Epithelial cell of esophagus (primary cell): ENCODE measurements around the gene VAV1.
A peak's percentile ranks its signal among the peaks of the same experiment; 100 is the strongest.

ENCODE experiments used
- DNase-seq: peaks from one replicate; pipeline ENCODE4 v3.0.0; 2010; ENCODE audit warnings: low read depth
- H3K4me3 ChIP-seq: 2 replicates; pipeline ENCODE4 v1.5.1; 2011; ENCODE audit warnings: mild to moderate bottlenecking, low read length, control low read depth
- TF ChIP-seq, protein P1 (sequence below): IDR thresholded peaks from 2 replicates; pipeline ENCODE4 v1.5.1; 2011; ENCODE audit warnings: low read depth, mild to moderate bottlenecking, low read length, control low read depth, inconsistent platforms; ENCODE audit not compliant: insufficient read depth; ENCODE audit errors: missing control alignments

VAV1 gene

DNA sequence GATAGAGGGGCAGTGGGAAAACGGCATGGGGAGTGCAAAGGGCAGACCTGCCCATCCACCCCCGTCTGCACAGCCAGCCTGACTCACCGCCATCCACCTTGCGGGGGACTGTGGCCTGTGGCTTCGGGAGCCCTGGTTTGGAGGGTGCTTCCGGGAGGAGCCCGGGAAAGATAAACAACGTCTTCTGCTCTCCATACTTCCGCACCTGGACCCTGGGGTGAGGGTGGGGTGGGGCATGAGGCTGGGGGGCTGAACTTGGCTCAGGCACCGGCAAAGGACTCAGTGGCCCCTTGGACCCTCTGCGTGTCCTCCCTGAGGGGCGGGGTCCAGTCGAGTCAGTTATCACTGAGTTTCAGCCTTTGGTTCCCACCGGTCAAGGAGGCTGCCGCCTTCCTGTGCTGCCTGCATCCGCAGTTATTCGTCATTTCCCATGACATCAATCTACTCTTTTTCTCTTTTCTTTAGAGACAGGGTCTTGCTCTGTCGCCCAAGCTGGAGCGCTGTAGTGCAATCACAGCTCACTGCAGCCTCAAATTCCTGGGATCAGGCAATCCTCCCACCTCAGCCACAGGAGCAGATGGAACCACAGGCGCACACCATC is 38.3 kb upstream of the VAV1 start:
- no peak for DNase-seq
- TF ChIP-seq, protein P1, sequence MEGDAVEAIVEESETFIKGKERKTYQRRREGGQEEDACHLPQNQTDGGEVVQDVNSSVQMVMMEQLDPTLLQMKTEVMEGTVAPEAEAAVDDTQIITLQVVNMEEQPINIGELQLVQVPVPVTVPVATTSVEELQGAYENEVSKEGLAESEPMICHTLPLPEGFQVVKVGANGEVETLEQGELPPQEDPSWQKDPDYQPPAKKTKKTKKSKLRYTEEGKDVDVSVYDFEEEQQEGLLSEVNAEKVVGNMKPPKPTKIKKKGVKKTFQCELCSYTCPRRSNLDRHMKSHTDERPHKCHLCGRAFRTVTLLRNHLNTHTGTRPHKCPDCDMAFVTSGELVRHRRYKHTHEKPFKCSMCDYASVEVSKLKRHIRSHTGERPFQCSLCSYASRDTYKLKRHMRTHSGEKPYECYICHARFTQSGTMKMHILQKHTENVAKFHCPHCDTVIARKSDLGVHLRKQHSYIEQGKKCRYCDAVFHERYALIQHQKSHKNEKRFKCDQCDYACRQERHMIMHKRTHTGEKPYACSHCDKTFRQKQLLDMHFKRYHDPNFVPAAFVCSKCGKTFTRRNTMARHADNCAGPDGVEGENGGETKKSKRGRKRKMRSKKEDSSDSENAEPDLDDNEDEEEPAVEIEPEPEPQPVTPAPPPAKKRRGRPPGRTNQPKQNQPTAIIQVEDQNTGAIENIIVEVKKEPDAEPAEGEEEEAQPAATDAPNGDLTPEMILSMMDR = no peak
- no peak overlapping the region for H3K4me3 ChIP-seq

DNA sequence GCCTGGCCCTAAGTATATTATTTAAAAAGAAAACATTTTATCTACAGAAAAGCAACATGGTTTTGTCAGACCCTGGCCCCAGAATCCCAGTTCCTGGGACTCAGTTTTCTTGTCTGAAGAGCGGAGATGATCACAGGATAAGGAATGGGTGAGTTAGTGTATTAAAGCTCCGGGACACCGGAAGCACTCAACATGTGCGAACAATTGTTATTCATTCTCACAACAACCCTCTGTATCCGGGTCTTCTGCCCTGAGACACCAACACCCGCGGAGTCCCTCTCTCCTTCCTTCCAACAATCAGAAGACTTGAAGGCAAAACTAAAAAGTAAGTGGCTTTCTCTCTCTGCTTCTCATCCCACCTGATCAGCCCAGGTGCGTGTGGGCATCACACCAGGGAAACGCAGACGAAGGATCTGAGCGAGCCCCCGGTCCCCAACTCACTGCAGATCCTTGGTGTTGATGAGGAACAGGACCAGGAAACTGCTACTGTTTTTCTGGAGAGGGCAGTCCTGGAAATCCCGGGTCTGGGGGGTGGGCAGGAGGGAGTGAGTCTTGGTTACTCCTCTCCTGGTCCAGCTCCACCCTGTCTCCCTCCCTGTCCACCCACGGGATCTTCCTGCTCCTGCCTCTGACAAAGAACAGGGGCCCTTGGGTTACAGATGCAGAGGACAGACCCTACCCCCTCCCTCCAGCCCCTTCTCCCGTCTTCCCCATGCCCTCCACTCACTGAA is 37.2 kb upstream of the VAV1 start:
- TF ChIP-seq, protein P1 = no peak
- DNase-seq = no peak
- no peak overlapping the region for H3K4me3 ChIP-seq

DNA sequence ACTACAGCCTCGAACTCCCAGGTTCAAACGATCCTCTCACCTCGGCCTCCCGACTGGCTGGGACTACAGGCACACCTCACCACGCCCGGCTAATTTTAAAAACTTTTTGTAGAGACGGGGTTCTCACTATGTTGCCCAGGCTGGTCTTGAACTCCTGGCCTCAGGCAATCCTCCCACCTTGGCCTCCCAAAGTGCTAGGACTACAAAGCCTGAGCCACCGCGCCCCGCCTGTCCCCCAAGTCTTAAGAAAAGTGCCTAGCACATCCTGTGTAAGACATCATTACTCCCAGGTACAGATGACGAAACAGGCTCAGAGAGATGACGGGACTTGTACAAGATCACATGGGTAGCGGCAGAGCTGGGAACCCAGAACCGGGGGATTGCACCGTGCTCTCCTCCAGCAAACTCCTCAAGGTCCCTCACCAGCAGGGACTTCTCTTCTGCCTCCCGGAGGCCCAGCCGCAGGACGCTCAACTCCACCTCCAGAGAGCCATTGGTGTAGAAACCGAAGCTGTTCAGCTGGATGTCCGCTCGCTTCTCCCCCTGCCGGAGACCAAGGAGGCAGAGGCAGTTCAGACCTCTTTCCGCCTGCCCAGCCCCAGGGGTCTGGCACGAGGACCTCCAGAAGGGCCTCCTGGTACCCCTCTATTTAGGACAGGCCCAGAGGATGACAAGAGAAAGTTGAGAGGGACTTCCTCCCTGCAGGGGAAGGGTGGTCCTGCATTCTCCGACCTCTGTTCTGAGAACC is 36.2 kb upstream of the VAV1 start:
- TF ChIP-seq, protein P1 = peak; percentile 78
- H3K4me3 ChIP-seq = peak overlapping the region; percentile 82
- peak; percentile 90 for DNase-seq

DNA sequence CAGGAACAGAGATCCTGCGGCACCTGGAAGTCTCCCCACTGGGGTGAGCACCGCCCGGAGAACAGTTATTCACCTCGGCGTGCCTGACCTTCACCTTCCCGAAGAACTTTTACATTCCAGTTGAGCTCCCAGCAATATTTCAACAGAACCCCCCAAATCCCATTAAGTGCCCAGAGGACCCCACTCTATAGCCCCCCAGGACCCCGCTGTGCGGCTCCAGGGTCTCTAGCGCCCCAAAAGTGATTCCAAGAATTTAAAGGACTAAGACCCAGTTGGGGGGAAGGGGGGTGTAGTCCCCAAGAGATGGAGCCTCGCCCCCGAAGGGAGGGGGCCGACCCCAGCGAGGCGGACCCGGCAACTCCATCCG is 35.6 kb upstream of the VAV1 start:
- TF ChIP-seq, protein P1 = no peak
- DNase-seq = no peak

DNA sequence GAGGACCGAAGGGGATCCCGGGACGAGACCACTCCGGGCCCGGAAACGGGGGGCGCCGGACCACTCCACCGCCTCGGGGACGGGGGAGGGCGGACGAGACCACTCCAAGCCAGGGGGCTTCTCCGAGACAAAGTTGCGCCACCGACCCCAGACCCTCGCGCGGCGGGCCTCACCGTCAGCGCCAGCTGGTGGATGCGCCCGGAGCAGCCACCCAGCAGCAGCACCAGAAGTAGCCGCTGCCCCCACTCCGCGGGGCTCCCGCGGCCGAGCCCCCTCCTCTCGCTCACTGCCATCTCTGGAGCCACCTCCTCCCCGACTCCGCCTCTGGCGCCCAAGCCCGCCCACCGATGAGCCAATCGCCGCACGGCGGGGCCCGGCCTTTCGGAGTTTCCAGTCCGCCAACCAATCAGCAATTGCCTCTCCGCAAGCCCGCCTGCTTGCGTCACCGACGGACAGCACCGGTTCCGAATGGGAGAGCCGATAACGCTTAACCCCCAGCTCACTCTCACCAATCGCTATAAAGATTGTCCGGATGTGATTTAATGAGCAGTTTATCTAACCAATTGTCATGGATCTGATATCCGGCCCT is 35.1 kb upstream of the VAV1 start, which contains the start of gene GPR108:
Gene GPR108 (minus strand): TSS at position 297 of the 589 bp plus-strand sequence. CDS start 4 bp downstream, at position 293.
- TF ChIP-seq, protein P1 = no peak
- H3K4me3 ChIP-seq = peak within 1 kb of the TSS; percentile 82
- DNase-seq = peak; percentile 100

More for the DNA sequence above, 35.6 kb upstream of the VAV1 start:
- peak overlapping the region; percentile 82 for H3K4me3 ChIP-seq

DNA sequence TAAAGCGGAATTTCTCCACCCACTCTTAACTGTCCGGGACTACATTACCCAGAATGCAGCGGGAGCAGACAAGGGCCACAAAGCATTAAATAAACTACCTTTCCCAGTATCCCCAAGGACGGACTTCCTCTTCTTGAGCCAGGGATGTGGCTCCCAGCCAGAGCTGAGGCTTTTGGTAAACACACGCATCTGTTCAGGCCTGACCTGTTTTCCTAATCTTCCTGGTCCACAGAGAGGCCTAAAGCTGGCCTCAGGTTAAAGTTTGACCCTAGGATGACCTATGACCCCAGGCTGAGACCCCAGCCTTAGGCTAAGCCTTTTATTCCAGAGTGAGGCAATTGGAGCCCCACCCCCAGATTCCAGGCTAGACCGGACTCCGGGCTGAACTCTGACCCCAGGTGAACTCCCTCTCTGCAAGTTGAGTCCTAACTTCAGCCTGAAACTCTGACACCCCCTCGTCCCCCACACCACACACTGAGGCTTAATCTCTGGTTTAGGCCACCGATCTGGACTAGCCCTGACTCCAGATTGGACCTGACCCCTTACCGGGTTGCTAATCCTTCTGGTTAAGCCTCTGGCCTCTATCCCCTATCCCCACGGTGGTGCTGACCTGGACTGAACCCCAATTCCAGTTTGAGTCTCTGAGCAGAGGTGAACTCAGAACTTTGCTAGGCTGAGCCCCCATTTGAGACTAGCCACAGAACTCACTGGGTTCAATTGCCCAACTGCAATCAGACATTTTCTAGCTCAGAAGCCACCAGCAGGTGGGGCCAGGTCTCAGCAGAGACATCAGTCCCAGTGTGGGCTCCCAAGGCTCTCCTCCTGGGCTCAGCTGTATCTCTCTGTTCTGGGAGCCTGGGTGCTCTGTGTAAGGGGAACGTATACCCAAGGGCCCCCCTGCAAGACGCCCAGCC is 34.4 kb upstream of the VAV1 start:
- TF ChIP-seq, protein P1 = peak; percentile 87
- H3K4me3 ChIP-seq = no peak overlapping the region
- DNase-seq = peak; percentile 90
